Type B pancreatic cell (in vitro differentiated cells): ENCODE data around the gene NLGN1. TPM values are rescaled to one million over a fixed set of nuclear protein-coding genes. Genes with fewer than 3 reads are reported as not detected.

Experiments used
- DNase-seq: peaks from one replicate; pipeline ENCODE4 v3.0.0; 2021; ENCODE audit warnings: mixed read lengths; ENCODE audit not compliant: unreplicated experiment; ENCODE audit errors: extremely low spot score
- H3K27ac Mint-ChIP-seq: 2 replicates; pipeline ENCODE4 v1.8.0; 2021; ENCODE audit warnings: mild to moderate bottlenecking, mixed read lengths
- H3K27me3 Mint-ChIP-seq: 2 replicates; pipeline ENCODE4 v1.8.0; 2021; ENCODE audit warnings: mixed read lengths
- H3K36me3 Mint-ChIP-seq: 2 replicates; pipeline ENCODE4 v1.8.0; 2021; ENCODE audit warnings: mixed read lengths
- H3K4me1 Mint-ChIP-seq: one replicate; pipeline ENCODE4 v1.8.0; 2021; ENCODE audit warnings: mixed read lengths; ENCODE audit not compliant: unreplicated experiment
- H3K4me3 Mint-ChIP-seq: 2 replicates; pipeline ENCODE4 v1.8.0; 2021; ENCODE audit warnings: mild to moderate bottlenecking, mixed read lengths
- H3K9me3 Mint-ChIP-seq: 2 replicates; pipeline ENCODE4 v1.8.0; 2021; ENCODE audit warnings: mixed read lengths
- total RNA-seq: library from RNA; stranded (reverse); gene quantifications from 2 replicates; pipeline ENCODE4 v1.2.1, GENCODE V29; 2021; ENCODE audit warnings: low replicate concordance
- TF ChIP-seq, protein P1 (sequence below): fragments of 200-600 bp; sonication (generic); conservative IDR thresholded peaks from 2 replicates; pipeline ENCODE4 v1.5.0; 2021; ENCODE audit warnings: antibody characterized with exemption, mild to moderate bottlenecking

NLGN1 gene
- total RNA-seq, 1 donor from 2014 or later = 12.6 TPM

DNA sequence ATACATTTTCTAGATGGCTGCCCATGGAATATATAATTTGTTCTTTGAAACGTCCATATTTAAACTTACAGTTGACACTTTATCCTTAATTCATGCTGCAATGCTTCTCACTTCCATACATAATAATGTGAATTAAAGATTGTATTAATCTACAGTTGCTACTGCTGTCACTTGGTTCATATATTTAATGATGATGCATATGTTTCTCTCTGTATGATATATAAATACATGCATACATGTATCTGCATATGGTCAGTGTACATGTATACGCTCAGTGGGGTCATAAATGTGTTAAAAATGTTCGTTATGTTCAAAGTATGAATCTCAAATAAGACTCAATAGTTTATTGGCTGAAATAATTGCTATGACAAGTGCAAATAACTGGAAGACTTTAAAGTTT lies 382.5 kb downstream of the NLGN1 start:
- Mint-ChIP-seq H3K27ac (no peak overlapping the region), H3K36me3 (no peaks in the 10 kb centered on the region), H3K4me1 (no peaks in the 10 kb centered on the region), H3K4me3 (no peak overlapping the region), H3K27me3 (no peaks in the 10 kb centered on the region), H3K9me3 (no peaks in the 10 kb centered on the region)
- DNase-seq = no peak
- TF ChIP-seq, protein P1, sequence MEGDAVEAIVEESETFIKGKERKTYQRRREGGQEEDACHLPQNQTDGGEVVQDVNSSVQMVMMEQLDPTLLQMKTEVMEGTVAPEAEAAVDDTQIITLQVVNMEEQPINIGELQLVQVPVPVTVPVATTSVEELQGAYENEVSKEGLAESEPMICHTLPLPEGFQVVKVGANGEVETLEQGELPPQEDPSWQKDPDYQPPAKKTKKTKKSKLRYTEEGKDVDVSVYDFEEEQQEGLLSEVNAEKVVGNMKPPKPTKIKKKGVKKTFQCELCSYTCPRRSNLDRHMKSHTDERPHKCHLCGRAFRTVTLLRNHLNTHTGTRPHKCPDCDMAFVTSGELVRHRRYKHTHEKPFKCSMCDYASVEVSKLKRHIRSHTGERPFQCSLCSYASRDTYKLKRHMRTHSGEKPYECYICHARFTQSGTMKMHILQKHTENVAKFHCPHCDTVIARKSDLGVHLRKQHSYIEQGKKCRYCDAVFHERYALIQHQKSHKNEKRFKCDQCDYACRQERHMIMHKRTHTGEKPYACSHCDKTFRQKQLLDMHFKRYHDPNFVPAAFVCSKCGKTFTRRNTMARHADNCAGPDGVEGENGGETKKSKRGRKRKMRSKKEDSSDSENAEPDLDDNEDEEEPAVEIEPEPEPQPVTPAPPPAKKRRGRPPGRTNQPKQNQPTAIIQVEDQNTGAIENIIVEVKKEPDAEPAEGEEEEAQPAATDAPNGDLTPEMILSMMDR = no peak

DNA sequence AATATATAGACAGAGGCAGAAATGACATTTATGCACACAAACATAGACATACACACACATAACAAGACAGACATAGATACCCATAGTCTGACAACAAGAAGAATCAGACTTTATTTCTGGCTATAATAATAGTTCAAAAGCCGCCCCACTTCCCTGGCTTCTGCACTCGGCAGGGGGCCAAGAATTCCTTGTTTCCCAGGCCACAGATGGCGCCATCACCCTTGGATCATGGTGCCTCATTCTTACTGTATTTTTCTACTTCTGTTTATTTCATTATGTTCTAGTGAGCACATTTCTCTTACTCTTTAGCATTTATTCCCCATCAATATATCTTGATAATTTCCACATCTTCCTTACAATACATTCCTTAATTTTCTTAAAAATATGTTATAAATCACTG lies 387.5 kb downstream of the NLGN1 start:
- Mint-ChIP-seq H3K9me3 (no peaks in the 10 kb centered on the region), H3K36me3 (no peaks in the 10 kb centered on the region), H3K4me1 (no peaks in the 10 kb centered on the region), H3K27ac (no peak overlapping the region), H3K27me3 (no peaks in the 10 kb centered on the region), H3K4me3 (no peak overlapping the region)
- TF ChIP-seq, protein P1 = no peak
- no peak for DNase-seq

DNA sequence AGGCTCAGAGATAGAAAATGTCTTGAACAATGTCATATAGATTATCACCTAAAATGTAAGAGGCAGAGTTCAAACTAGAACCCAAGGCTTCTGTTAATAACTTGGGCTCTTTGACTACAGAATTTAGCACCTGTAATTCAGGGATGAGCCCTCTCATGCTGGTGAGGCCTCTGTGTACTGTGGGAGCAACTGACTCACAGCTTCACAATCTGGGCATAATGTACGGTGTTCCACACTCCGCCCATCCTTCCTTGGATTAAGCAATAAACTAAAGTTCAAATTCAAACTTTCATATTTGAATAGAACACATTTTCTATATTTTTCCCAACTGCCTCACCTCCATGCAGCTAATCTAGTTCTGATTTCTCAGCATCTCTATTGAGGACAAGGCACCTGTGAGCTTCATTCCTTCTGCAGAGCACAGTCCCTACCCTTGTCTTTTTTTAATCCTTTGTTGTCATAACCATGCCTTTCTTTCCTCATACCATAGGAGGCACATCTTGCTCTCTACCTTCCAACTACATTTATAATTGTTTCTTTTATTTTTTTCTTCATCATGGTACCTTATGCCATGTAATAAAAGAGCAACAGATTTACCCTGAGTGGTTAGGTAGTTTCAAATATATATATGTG lies 392.1 kb downstream of the NLGN1 start:
- Mint-ChIP-seq H3K4me1 (no peaks in the 10 kb centered on the region), H3K4me3 (no peak overlapping the region)

DNA sequence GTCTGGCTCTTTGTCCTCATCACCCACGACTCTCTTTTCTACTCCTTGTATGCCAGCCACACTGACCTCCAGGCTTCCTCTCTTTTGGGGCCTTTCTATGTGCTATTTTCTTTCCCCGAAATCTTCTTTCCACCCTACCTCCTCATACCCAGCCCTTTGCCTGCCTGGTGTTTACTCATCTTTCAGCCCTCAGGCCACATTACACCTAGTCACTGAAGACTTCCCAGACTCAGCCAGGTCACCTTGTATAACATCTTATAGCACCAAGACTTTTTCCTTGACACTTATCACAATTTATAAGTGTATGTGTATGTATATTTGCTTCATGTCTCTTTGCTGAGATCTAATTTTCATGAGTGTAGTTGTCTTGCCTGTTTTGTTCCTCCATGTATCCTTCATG lies 396.4 kb downstream of the NLGN1 start:
- H3K4me3 Mint-ChIP-seq = no peak overlapping the region
- no peak for DNase-seq
- TF ChIP-seq, protein P1 = no peak
- H3K4me1 Mint-ChIP-seq = peaks cover 17% of the 10 kb centered on the region
- H3K9me3 Mint-ChIP-seq = no peaks in the 10 kb centered on the region
- no peaks in the 10 kb centered on the region for H3K36me3 Mint-ChIP-seq
- peaks cover 3% of the 10 kb centered on the region for H3K27me3 Mint-ChIP-seq
- no peak overlapping the region for H3K27ac Mint-ChIP-seq

More for the DNA sequence above, 392.1 kb downstream of the NLGN1 start:
- TF ChIP-seq, protein P1 = no peak
- Mint-ChIP-seq H3K27me3 (peaks cover 3% of the 10 kb centered on the region), H3K27ac (no peak overlapping the region), H3K9me3 (no peaks in the 10 kb centered on the region), H3K36me3 (no peaks in the 10 kb centered on the region)
- no peak for DNase-seq

DNA sequence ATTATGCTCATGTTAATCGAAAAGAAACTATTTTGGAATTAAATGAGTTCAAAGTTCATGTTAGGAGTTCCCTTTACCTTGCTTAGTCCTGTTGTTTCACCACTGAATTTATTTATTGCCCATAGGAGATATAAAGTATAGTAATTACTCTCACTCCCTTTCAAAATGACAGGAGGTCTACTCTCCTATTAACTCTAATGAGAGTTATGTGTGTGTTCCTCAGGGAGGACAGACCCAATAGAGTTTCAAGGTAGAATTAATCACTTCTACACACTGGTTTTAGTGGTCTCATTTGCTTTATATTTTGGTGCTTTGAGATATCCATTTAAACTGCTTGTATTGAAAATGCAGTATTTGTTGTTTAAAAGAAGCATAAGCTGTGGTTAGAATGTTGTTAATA lies 398.9 kb downstream of the NLGN1 start:
- TF ChIP-seq, protein P1 = no peak

More for the DNA sequence above, 398.9 kb downstream of the NLGN1 start:
- no peak overlapping the region for H3K4me3 Mint-ChIP-seq
- no peaks in the 10 kb centered on the region for H3K9me3 Mint-ChIP-seq
- H3K4me1 Mint-ChIP-seq = peaks cover 23% of the 10 kb centered on the region
- no peak overlapping the region for H3K27ac Mint-ChIP-seq
- no peak for DNase-seq
- H3K27me3 Mint-ChIP-seq = peaks cover 3% of the 10 kb centered on the region
- H3K36me3 Mint-ChIP-seq = no peaks in the 10 kb centered on the region
